KOPT-K1 (cell line): ENCODE measurements around the gene RHBDL1.
"Not testable (repeated sequence)": the region's sequence is repeated elsewhere in the genome, so short reads cannot be mapped to it uniquely, and the experiment has no call there.

Source experiments
- H3K27ac ChIP-seq: fragments of 200-600 bp; sonication (generic); 2 replicates; pipeline ENCODE4 v1.5.1; 2016; ENCODE audit warnings: antibody characterized with exemption, mild to moderate bottlenecking, low read depth, low read length; ENCODE audit not compliant: poor library complexity, severe bottlenecking
- H3K36me3 ChIP-seq: fragments of 200-600 bp; sonication (generic); 2 replicates; pipeline ENCODE4 v1.5.1; 2017; ENCODE audit warnings: antibody characterized with exemption, mild to moderate bottlenecking, low read length, moderate library complexity; ENCODE audit not compliant: insufficient read depth
- H3K9me3 ChIP-seq: fragments of 200-600 bp; sonication (generic); 2 replicates; pipeline ENCODE4 v1.5.1; 2017; ENCODE audit warnings: antibody characterized with exemption, low read length, mild to moderate bottlenecking; ENCODE audit not compliant: insufficient read depth, poor library complexity, severe bottlenecking

RHBDL1 gene

GRCh38 chr16:681746-682427, 6.4 kb downstream of the RHBDL1 start:
- H3K27ac ChIP-seq, result no peak overlapping the region

GRCh38 chr16:682493-683395, 7.3 kb downstream of the RHBDL1 start:
- no peak overlapping the region for H3K27ac ChIP-seq
- peaks cover 48% of the 10 kb centered on the region for H3K36me3 ChIP-seq

More at GRCh38 chr16:681746-682427, 6.4 kb downstream of the RHBDL1 start:
- Histone ChIP-seq H3K9me3 (no peaks in the 10 kb centered on the region), H3K36me3 (peaks cover 45% of the 10 kb centered on the region)

GRCh38 chr16:683396-684070, 8.1 kb downstream of the RHBDL1 start:
- peaks cover 48% of the 10 kb centered on the region for H3K36me3 ChIP-seq
- no peaks in the 10 kb centered on the region for H3K9me3 ChIP-seq
- peak overlapping the region; percentile 71 for H3K27ac ChIP-seq

More at GRCh38 chr16:682493-683395, 7.3 kb downstream of the RHBDL1 start:
- no peaks in the 10 kb centered on the region for H3K9me3 ChIP-seq

GRCh38 chr16:684071-684794, 8.8 kb downstream of the RHBDL1 start, which contains the start of gene JMJD8:
Gene JMJD8, minus strand, starts transcription at chr16:684334. Its CDS starts 15 bp downstream, at chr16:684319.
- Histone ChIP-seq H3K36me3 (peaks cover 48% of the 10 kb centered on the region), H3K9me3 (no peaks in the 10 kb centered on the region), H3K27ac (peak within 1 kb of the TSS; percentile 71)

GRCh38 chr16:684961-685696, 9.7 kb downstream of the RHBDL1 start:
- H3K36me3 ChIP-seq, result peaks cover 48% of the 10 kb centered on the region
- no peak overlapping the region for H3K27ac ChIP-seq

GRCh38 chr16:685967-686366, 10.5 kb downstream of the RHBDL1 start:
- no peaks in the 10 kb centered on the region for H3K9me3 ChIP-seq
- H3K36me3 ChIP-seq, result peaks cover 48% of the 10 kb centered on the region
- no peak overlapping the region for H3K27ac ChIP-seq

More at GRCh38 chr16:684961-685696, 9.7 kb downstream of the RHBDL1 start:
- no peaks in the 10 kb centered on the region for H3K9me3 ChIP-seq

GRCh38 chr16:686459-687260, 11.2 kb downstream of the RHBDL1 start:
- Histone ChIP-seq H3K9me3 (no peaks in the 10 kb centered on the region), H3K27ac (no peak overlapping the region), H3K36me3 (peaks cover 43% of the 10 kb centered on the region)

GRCh38 chr16:687499-687898, 12.0 kb downstream of the RHBDL1 start:
- H3K9me3 ChIP-seq, result no peaks in the 10 kb centered on the region
- H3K36me3 ChIP-seq, result peaks cover 35% of the 10 kb centered on the region

GRCh38 chr16:689175-689897, 13.9 kb downstream of the RHBDL1 start:
- Histone ChIP-seq H3K36me3 (peaks cover 25% of the 10 kb centered on the region; the same call in 1 of the 2 replicates), H3K27ac (peak overlapping the region; percentile 78), H3K9me3 (no peaks in the 10 kb centered on the region)

More at GRCh38 chr16:687499-687898, 12.0 kb downstream of the RHBDL1 start:
- H3K27ac ChIP-seq, result no peak overlapping the region

GRCh38 chr16:691242-691641, 15.8 kb downstream of the RHBDL1 start:
- H3K27ac ChIP-seq, H3K9me3 ChIP-seq: not testable (repeated sequence)
- H3K36me3 ChIP-seq, result peaks cover 14% of the 10 kb centered on the region; the same call in 1 of the 2 replicates

GRCh38 chr16:692356-693108, 17.1 kb downstream of the RHBDL1 start:
- Histone ChIP-seq H3K9me3 (no peaks in the 10 kb centered on the region), H3K36me3 (0 out of 2 replicates have a peak, but pooled peaks cover 1% of the 10 kb centered on the region), H3K27ac (no peak overlapping the region)

- Histone ChIP-seq H3K27ac (no peak overlapping the region), H3K36me3 (no peaks in the 10 kb centered on the region), H3K9me3 (no peaks in the 10 kb centered on the region)
Measured at GRCh38 chr16:693364-693763, 17.9 kb downstream of the RHBDL1 start.
